ENCODE results near the gene POLG. TPM values are rescaled to one million over a fixed set of nuclear protein-coding genes. Genes with fewer than 3 reads are reported as not detected.

Gene POLG
- total and polyA plus RNA-seq, 2 of the 13 experiments (the other 11 are each of a cell fraction or from before 2014, with no cell fraction given) = 26.6 to 35.5 TPM

- TF ChIP-seq ZNF510 (CRISPR knock-in tag; IDR thresholded peaks at IDR 0.05; ENCODE audit: low read depth) (no peak), SAFB2 (CRISPR knock-in tag; IDR thresholded peaks at IDR 0.05; ENCODE audit: borderline replicate concordance, low read depth) (no peak), ZNF430 (CRISPR knock-in tag; IDR thresholded peaks at IDR 0.05) (0 out of 2 replicates have a peak, but pooled peaks have one; percentile 32), ARNTL (CRISPR knock-in tag; IDR thresholded peaks at IDR 0.05) (0 out of 2 replicates have a peak, but pooled peaks have one; percentile 29), HDAC1 (CRISPR knock-in tag; IDR thresholded peaks at IDR 0.05) (peak; percentile 47; the same call in 1 of the 2 replicates), TOPORS (CRISPR knock-in tag; IDR thresholded peaks at IDR 0.05) (no peak), RFX1 (IDR thresholded peaks at IDR 0.05) (no peak), GABPA (IDR thresholded peaks at IDR 0.05; ENCODE audit: low read depth, low read length) (no peak), GABPA (CRISPR knock-in tag; IDR thresholded peaks at IDR 0.05; ENCODE audit: low read depth) (no peak), CHD4 (IDR thresholded peaks at IDR 0.05; ENCODE audit: borderline replicate concordance, low read length) (no peak), SMAD3 (CRISPR knock-in tag; IDR thresholded peaks at IDR 0.05) (peak; percentile 89), ZNF607 (CRISPR knock-in tag; IDR thresholded peaks at IDR 0.05; ENCODE audit: borderline replicate concordance) (no peak), CBX1 (IDR thresholded peaks at IDR 0.05; ENCODE audit: low read depth) (no peak), ZNF562 (CRISPR knock-in tag; IDR thresholded peaks at IDR 0.05; ENCODE audit: borderline replicate concordance) (no peak), ZNF280D (CRISPR knock-in tag; IDR thresholded peaks at IDR 0.05) (no peak), ZSCAN12 (CRISPR knock-in tag; IDR thresholded peaks at IDR 0.05) (peak; percentile 87; the same call in 1 of the 2 replicates), SIN3A (IDR thresholded peaks at IDR 0.05; ENCODE audit: borderline replicate concordance, low read depth, low read length) (no peak), RFXAP (CRISPR knock-in tag; IDR thresholded peaks at IDR 0.05; ENCODE audit: borderline replicate concordance) (peak; percentile 52; the same call in 1 of the 2 replicates), SYNCRIP (IDR thresholded peaks at IDR 0.05; ENCODE audit: insufficient read depth, low read depth, low read length) (no peak), ZNF205 (CRISPR knock-in tag; IDR thresholded peaks at IDR 0.05) (0 out of 2 replicates have a peak, but pooled peaks have one; percentile 44), ETV6 (CRISPR knock-in tag; conservative IDR thresholded peaks at IDR 0.05) (peak; percentile 93), HNRNPUL1 (IDR thresholded peaks at IDR 0.05; ENCODE audit: low read depth, low read length) (no peak), NR2C2 (CRISPR knock-in tag; IDR thresholded peaks at IDR 0.05; ENCODE audit: borderline replicate concordance) (no peak), ZNF773 (CRISPR knock-in tag; IDR thresholded peaks at IDR 0.05; ENCODE audit: borderline replicate concordance) (0 out of 2 replicates have a peak, but pooled peaks have one; percentile 79)
- TF ChIP-seq, protein P1, sequence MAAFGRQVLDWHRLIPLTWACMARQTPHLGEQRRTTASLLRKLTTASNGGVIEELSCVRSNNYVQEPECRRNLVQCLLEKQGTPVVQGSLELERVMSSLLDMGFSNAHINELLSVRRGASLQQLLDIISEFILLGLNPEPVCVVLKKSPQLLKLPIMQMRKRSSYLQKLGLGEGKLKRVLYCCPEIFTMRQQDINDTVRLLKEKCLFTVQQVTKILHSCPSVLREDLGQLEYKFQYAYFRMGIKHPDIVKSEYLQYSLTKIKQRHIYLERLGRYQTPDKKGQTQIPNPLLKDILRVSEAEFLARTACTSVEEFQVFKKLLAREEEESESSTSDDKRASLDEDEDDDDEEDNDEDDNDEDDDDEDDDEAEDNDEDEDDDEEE (CRISPR knock-in tag; IDR thresholded peaks at IDR 0.05) = peak; percentile 82; the same call in 1 of the 2 replicates
- TF ChIP-seq, protein P2, sequence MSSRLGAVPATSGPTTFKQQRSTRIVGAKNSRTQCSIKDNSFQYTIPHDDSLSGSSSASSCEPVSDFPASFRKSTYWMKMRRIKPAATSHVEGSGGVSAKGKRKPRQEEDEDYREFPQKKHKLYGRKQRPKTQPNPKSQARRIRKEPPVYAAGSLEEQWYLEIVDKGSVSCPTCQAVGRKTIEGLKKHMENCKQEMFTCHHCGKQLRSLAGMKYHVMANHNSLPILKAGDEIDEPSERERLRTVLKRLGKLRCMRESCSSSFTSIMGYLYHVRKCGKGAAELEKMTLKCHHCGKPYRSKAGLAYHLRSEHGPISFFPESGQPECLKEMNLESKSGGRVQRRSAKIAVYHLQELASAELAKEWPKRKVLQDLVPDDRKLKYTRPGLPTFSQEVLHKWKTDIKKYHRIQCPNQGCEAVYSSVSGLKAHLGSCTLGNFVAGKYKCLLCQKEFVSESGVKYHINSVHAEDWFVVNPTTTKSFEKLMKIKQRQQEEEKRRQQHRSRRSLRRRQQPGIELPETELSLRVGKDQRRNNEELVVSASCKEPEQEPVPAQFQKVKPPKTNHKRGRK (CRISPR knock-in tag; IDR thresholded peaks at IDR 0.05) = no peak
These were observed 27.0 kb upstream of the POLG start (continued) for GRCh38 chr15:89361451-89362202.

All from HepG2 (cell line).